Neural progenitor cell (in vitro differentiated cells): ENCODE results near the gene GAB2.

Source experiments
- CTCF ChIP-seq: fragments of 200-600 bp; sonication (generic); IDR thresholded peaks from 2 replicates; pipeline ENCODE4 v1.5.1; 2017; ENCODE audit warnings: antibody characterized with exemption, mild to moderate bottlenecking
- EZH2phosphoT487 ChIP-seq: fragments of 200-600 bp; sonication (generic); IDR thresholded peaks from 2 replicates; pipeline ENCODE4 v1.6.1; 2017; ENCODE audit warnings: antibody characterized with exemption

GRCh38 chr11:78281511-78281910 is 136.1 kb downstream of the GAB2 start:
- TF ChIP-seq CTCF, result no peak
- TF ChIP-seq EZH2phosphoT487, result no peak
